Lower leg skin (tissue), 4 donors: ENCODE results near the gene PCLAF. TPM values are rescaled to one million over a fixed set of nuclear protein-coding genes. Genes with fewer than 3 reads are reported as not detected.

Experiments
- DNase-seq, 2 donors: peaks; one replicate each; pipeline ENCODE4 v3.0.0-alpha.2; 2019; ENCODE audit warnings: low spot score in 2 of 2
- H3K4me3 ChIP-seq: fragments of 200-600 bp; sonication (generic); 2 replicates; pipeline ENCODE4 v1.5.1; 2017; ENCODE audit warnings: mild to moderate bottlenecking, low read depth; ENCODE audit not compliant: poor library complexity, severe bottlenecking
- CTCF ChIP-seq, 3 donors: fragments of 450-650 bp; IDR thresholded peaks; one replicate each; pipeline ENCODE4 v1.5.1; 2016; ENCODE audit warnings: antibody characterized with exemption in 3 of 3, mild to moderate bottlenecking in 3 of 3, moderate library complexity in 2 of 3
- POLR2A ChIP-seq, 2 donors: fragments of 450-650 bp; IDR thresholded peaks; one replicate each; pipeline ENCODE4 v1.6.1; 2016 to 2017; ENCODE audit warnings: antibody characterized with exemption in 2 of 2, mild to moderate bottlenecking in 1 of 2, moderate library complexity in 1 of 2
- WGBS, 2 donors: methylation state at CpG; one replicate each; pipeline ENCODE4 v1.1.5; 2018; 5-methylcytosine and 5-hydroxymethylcytosine counted together
- intact Hi-C: fragments of 100-400 bp; cut with DNase I; formaldehyde crosslinking; loops from one replicate; pipeline ENCODE4 v1.15.0; 2023; ENCODE audit warnings: low total_unique reads
- total RNA-seq, 4 donors: library from RNA; depleted of rRNA; stranded (reverse); fragments of >200 nt; gene quantifications; one replicate each; pipeline ENCODE4 v1.1.0, GENCODE V29; 2016

PCLAF gene
- total RNA-seq, 4 donors from 2014 or later: 1.2 to 2.2 (median 1.6) TPM; not detected in 1

GRCh38 chr15:64344651-64345294 lies 36.5 kb downstream of the PCLAF start:
- H3K4me3 ChIP-seq: no peak overlapping the region
- TF ChIP-seq CTCF (IDR thresholded peaks at IDR 0.05) (no peak), POLR2A (IDR thresholded peaks at IDR 0.05) (no peak)
- DNase-seq: no peak
- intact Hi-C loops: loop anchor here (5.0 kb wide), 1 partner anchor 877 kb away; no protein-coding TSS in a partner anchor

- WGBS, 2 donors: 82 to 87% methylated on average over 2 of the region's 2 CpGs
- TF ChIP-seq CTCF (IDR thresholded peaks at IDR 0.05) (no peak), POLR2A (IDR thresholded peaks at IDR 0.05) (no peak)
- intact Hi-C loops: loop anchor here (5.0 kb wide), 1 partner anchor 877 kb away; no protein-coding TSS in a partner anchor
- DNase-seq: no peak
- H3K4me3 ChIP-seq: no peak overlapping the region
These were observed 37.4 kb downstream of the PCLAF start for GRCh38 chr15:64343841-64344240.

- intact Hi-C loops: loop anchor here (5.0 kb wide), 1 partner anchor 876 kb away; no protein-coding TSS in a partner anchor
- TF ChIP-seq POLR2A (IDR thresholded peaks at IDR 0.05): no peak
- TF ChIP-seq CTCF (IDR thresholded peaks at IDR 0.05): no peak
These were observed 38.0 kb downstream of the PCLAF start for GRCh38 chr15:64343222-64343621.

GRCh38 chr15:64341961-64342360 lies 39.3 kb downstream of the PCLAF start:
- intact Hi-C loops: loop anchor here (5.0 kb wide), 1 partner anchor 875 kb away; no protein-coding TSS in a partner anchor
- 94 to 95% methylated on average over 4 of the region's 4 CpGs for WGBS, 2 donors
- no peak overlapping the region for H3K4me3 ChIP-seq
- TF ChIP-seq CTCF (IDR thresholded peaks at IDR 0.05) (no peak), POLR2A (IDR thresholded peaks at IDR 0.05) (no peak)
- no peak for DNase-seq

More at GRCh38 chr15:64343222-64343621, 38.0 kb downstream of the PCLAF start:
- DNase-seq: no peak
- H3K4me3 ChIP-seq: no peak overlapping the region

- no peak for DNase-seq
- WGBS, 2 donors: 100% methylated on average over 1 of the region's 1 CpG
- TF ChIP-seq CTCF (IDR thresholded peaks at IDR 0.05) (no peak), POLR2A (IDR thresholded peaks at IDR 0.05) (no peak)
- H3K4me3 ChIP-seq: no peak overlapping the region
- intact Hi-C loops: loop anchor here (5.0 kb wide), 1 partner anchor 873 kb away; no protein-coding TSS in a partner anchor
These were observed 40.9 kb downstream of the PCLAF start for GRCh38 chr15:64340355-64340754.

GRCh38 chr15:64337761-64338160 lies 43.5 kb downstream of the PCLAF start:
- no peak overlapping the region for H3K4me3 ChIP-seq
- TF ChIP-seq POLR2A (IDR thresholded peaks at IDR 0.05): no peak
- 93 to 94% methylated on average over 2 of the region's 2 CpGs for WGBS, 2 donors
- intact Hi-C loops: no loop called here
- no peak for DNase-seq
